Transverse colon (tissue), 4 donors: ENCODE data around the gene ZNF497. TPM values are rescaled to one million over a fixed set of nuclear protein-coding genes. Genes with fewer than 3 reads are reported as not detected.

ENCODE experiments used
- DNase-seq: peaks from one replicate; pipeline ENCODE4 v3.0.0-alpha.2; 2019
- H3K27ac ChIP-seq, 4 donors: fragments of 200-600 bp; sonication (generic); 2 replicates each; pipeline ENCODE4 v1.5.1; 2016 to 2018; ENCODE audit warnings: inconsistent platforms in 4 of 4
- H3K27me3 ChIP-seq: fragments of 200-600 bp; sonication (generic); 2 replicates; pipeline ENCODE4 v1.5.1; 2017; ENCODE audit warnings: inconsistent platforms
- H3K36me3 ChIP-seq, 4 donors: fragments of 200-600 bp; sonication (generic); 2 replicates each; pipeline ENCODE4 v1.5.1; 2017 to 2019; ENCODE audit warnings: inconsistent platforms in 4 of 4
- H3K4me1 ChIP-seq, 4 donors: fragments of 200-600 bp; sonication (generic); 2 replicates each; pipeline ENCODE4 v1.5.1; 2017 to 2020; ENCODE audit warnings: inconsistent platforms in 4 of 4
- H3K4me3 ChIP-seq, 4 donors: fragments of 200-600 bp; sonication (generic); 1 replicate in 1 of 4; 2 replicates in 3 of 4; pipeline versions ENCODE4 v1.5.1 to v1.6.1; 2017 to 2019; ENCODE audit warnings: inconsistent platforms in 4 of 4
- H3K9me3 ChIP-seq, 2 donors: fragments of 200-600 bp; sonication (generic); 2 replicates each; pipeline ENCODE4 v1.5.1; 2017 to 2019; ENCODE audit warnings: inconsistent platforms in 2 of 2
- EP300 ChIP-seq: sonication (generic); formaldehyde crosslinking; IDR thresholded peaks from one replicate; pipeline ENCODE4 v1.6.1; 2017; ENCODE audit warnings: antibody characterized with exemption, low read depth
- POLR2A ChIP-seq: fragments of 450-650 bp; IDR thresholded peaks from one replicate; pipeline ENCODE4 v1.6.1; 2016; ENCODE audit warnings: antibody characterized with exemption, mild to moderate bottlenecking, moderate library complexity
- POLR2AphosphoS5 ChIP-seq, 3 donors: sonication (generic); formaldehyde crosslinking; IDR thresholded peaks; one replicate each; pipeline ENCODE4 v1.6.1; 2016; ENCODE audit warnings: antibody characterized with exemption in 3 of 3
- WGBS, 2 donors: methylation state at CpG; one replicate each; pipeline ENCODE4 v1.1.5; 2018; ENCODE audit warnings: low coverage in 1 of 2; 5-methylcytosine and 5-hydroxymethylcytosine counted together
- in situ Hi-C, 4 donors: fragments of 200-750 bp; cut with MboI; loops; one replicate each; pipeline versions ENCODE4 v1.15.0 to v1.15.1; 2017; ENCODE audit warnings: low sequenced_read_pairs in 3 of 4, low pct_ligation_motif_present in 1 of 4, low pct_unique_long_range_greater_than_20kb in 1 of 4
- intact Hi-C: fragments of 100-400 bp; cut with DNase I; formaldehyde crosslinking; loops from one replicate; pipeline ENCODE4 v1.15.1; 2023; ENCODE audit warnings: low total_unique reads
- total RNA-seq, 4 donors: library from RNA; depleted of rRNA; stranded (reverse); fragments of >200 nt; gene quantifications; one replicate each; pipeline ENCODE4 v1.1.0, GENCODE V29; 2016
- TF ChIP-seq, protein P1 (sequence below), 5 experiments: fragments of 200-600 bp in 3 of 5; fragments of 450-650 bp in 2 of 5; sonication (generic) in 3 of 5; IDR thresholded peaks; 1 replicate in 2 of 5; 2 replicates in 3 of 5; pipeline ENCODE4 v1.5.1; 2016 to 2017; ENCODE audit warnings: antibody characterized with exemption in 5 of 5, inconsistent platforms in 3 of 5, mild to moderate bottlenecking in 2 of 5, moderate library complexity in 1 of 5

ZNF497 gene
- total RNA-seq, 4 donors from 2014 or later, result 1.3 to 19.3 (median 4.2) TPM

DNA sequence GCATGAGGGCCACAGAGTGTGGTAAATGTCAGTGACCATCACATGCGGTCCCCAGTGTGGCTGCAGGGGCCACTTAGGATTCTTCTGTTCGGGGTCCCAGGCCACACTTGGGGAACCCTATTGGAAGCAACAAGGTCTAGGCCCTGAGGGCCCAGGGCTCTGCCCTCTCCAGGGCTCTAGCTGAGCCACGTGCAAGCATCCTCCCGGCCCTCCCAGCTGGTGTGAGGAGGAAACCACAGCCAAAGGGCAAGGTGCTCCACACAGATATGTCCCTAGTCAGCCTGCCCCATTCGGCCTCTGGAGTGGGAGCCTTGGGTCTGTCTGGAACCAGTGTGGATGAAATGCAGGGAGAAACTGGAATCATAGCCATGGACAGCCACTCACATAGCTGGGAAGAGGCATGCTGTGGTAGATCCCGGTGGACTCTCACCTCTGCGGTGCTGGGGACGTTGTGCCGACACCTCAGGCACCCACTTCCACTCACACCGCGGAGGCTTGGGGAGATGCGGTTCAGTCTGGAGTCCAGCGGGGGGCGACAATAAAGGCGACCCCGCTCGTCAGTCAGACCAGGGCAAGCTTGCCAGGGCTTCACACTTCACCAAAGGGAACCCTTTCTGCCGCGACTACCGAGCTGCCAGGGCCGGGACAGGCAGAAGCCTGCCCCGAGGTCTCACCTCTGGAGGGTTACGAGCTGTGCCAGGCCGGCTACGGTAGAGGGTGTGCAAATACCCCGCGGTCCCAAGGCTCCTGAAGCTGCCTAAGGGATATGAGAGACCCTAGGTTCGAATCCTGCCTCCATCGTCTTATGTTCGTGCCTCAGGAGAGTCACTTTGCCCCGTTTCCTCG lies 4.3 kb upstream of the ZNF497 start:
- Histone ChIP-seq H3K4me1 (peaks cover 0 to 2% (median 1%) of the 10 kb centered on the region in 4 donors), H3K27me3 (no peaks in the 10 kb centered on the region), H3K36me3 (no peaks in the 10 kb centered on the region), H3K9me3 (no peaks in the 10 kb centered on the region), H3K4me3 (no peak overlapping the region), H3K27ac (no peak overlapping the region)
- intact Hi-C loops (no loop called here), in situ Hi-C loops (no loop called here)
- no peak for TF ChIP-seq EP300
- TF ChIP-seq POLR2AphosphoS5 (IDR thresholded peaks at IDR 0.05), result no peak
- TF ChIP-seq, protein P1, sequence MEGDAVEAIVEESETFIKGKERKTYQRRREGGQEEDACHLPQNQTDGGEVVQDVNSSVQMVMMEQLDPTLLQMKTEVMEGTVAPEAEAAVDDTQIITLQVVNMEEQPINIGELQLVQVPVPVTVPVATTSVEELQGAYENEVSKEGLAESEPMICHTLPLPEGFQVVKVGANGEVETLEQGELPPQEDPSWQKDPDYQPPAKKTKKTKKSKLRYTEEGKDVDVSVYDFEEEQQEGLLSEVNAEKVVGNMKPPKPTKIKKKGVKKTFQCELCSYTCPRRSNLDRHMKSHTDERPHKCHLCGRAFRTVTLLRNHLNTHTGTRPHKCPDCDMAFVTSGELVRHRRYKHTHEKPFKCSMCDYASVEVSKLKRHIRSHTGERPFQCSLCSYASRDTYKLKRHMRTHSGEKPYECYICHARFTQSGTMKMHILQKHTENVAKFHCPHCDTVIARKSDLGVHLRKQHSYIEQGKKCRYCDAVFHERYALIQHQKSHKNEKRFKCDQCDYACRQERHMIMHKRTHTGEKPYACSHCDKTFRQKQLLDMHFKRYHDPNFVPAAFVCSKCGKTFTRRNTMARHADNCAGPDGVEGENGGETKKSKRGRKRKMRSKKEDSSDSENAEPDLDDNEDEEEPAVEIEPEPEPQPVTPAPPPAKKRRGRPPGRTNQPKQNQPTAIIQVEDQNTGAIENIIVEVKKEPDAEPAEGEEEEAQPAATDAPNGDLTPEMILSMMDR (IDR thresholded peaks at IDR 0.05), result no peak
- no peak for TF ChIP-seq POLR2A
- WGBS, 2 donors, result 92 to 93% methylated on average over 3 to 32 of the region's 32 CpGs
- DNase-seq, result no peak

DNA sequence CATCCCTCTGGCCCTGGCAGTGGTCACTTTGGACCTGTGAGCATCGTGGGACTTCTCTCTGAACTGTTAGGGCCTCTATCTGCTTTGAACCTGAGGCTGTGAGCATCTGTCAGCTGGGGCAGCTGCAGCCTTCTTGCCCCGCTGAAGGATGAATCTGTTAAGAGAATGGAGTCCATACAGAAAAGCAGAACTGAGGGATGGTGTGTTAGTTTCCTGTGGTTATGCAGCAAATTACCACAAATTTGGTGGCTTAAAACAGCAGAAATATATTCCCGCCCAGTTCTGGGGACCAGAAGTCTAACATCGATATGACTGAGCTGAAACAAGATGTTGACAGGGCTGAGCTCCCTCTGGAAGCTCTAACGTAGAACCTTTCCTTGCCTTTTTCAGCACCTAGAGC lies 1.6 kb upstream of the ZNF497 start:
- in situ Hi-C loops, result no loop called here
- intact Hi-C loops, result no loop called here
- Histone ChIP-seq H3K27ac (no peak overlapping the region), H3K36me3 (no peaks in the 10 kb centered on the region), H3K9me3 (no peaks in the 10 kb centered on the region), H3K27me3 (no peaks in the 10 kb centered on the region), H3K4me3 (no peak overlapping the region), H3K4me1 (peaks cover 0 to 8% (median 6%) of the 10 kb centered on the region in 4 donors)
- TF ChIP-seq POLR2A (no peak), POLR2AphosphoS5 (IDR thresholded peaks at IDR 0.05) (no peak), EP300 (no peak)
- TF ChIP-seq, protein P1 (IDR thresholded peaks at IDR 0.05), result no peak
- WGBS, 2 donors, result 70 to 92% methylated on average over 2 to 5 of the region's 5 CpGs
- DNase-seq, result no peak

DNA sequence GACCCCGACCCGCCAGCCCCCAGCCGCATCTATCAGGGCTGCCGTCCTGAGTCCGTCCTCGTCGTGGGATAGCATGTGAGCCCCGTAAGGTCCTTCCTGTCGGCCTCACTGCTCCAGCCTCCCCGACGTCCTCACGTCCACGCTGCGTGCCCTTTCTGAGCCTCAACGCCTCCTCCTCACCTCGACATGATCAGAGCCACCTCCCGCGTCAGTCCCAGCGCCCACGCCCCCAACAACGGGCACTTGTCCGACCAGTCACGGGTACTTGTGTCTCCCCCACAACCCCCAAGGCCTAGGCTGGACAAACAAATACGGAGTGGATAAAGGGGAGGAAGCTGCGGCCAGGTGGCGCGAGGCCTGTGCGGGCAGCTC lies 665 bp downstream of the ZNF497 start:
- intact Hi-C loops (loop anchor here (1.0 kb wide), 1 partner anchor 35 kb away; no protein-coding TSS in a partner anchor), in situ Hi-C loops (no loop called here)
- Histone ChIP-seq H3K4me3 (peak overlapping the region; percentile 63 to 86 (median 68)), H3K27me3 (peaks cover under 1% of the 10 kb centered on the region), H3K36me3 (no peaks in the 10 kb centered on the region), H3K4me1 (peaks cover 0 to 10% (median 8%) of the 10 kb centered on the region in 4 donors), H3K9me3 (no peaks in the 10 kb centered on the region), H3K27ac (peak overlapping the region; percentile 91 to 96 (median 96))
- peak; percentile 57 for DNase-seq
- TF ChIP-seq POLR2AphosphoS5 (IDR thresholded peaks at IDR 0.05) (no peak), EP300 (no peak), POLR2A (no peak)
- TF ChIP-seq, protein P1 (IDR thresholded peaks at IDR 0.05), result no peak
- 14 to 30% methylated on average over 2 to 28 of the region's 28 CpGs for WGBS, 2 donors

DNA sequence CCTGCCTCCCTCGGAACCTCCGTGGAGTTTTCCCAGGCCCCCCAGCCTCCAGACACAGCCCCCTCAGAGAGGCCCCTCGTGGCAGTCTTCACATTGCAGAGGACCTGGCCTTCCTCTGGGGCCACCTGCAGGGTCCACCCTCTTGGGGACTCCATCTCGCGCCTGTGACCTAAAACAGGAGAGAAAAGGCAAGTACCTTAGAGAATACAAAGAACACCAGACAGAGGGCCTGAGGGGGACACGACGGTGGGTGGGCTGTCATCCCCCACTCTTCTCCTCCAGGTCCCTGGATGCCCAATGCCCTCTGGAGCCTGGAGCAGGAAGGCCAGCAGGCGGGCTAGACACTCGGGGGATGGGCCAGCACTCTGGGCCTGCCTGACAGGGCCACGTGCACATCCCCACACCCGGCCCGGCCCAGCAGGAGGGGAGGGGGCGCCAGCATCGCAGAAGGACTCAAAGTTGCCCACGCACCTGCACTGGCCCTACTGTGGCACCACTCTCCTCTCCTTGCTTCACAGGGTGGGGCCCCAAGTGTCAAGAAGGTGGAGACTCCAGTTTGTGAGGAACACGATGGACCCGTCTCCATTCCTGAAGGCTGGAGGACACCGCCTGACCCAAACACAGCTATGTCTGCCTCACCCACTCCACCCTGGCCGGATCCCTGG lies 4.9 kb downstream of the ZNF497 start:
- Histone ChIP-seq H3K4me3 (no peak overlapping the region), H3K4me1 (peaks cover 0 to 15% (median 14%) of the 10 kb centered on the region in 4 donors), H3K27me3 (peaks cover 10% of the 10 kb centered on the region), H3K9me3 (no peaks in the 10 kb centered on the region), H3K27ac (no peak overlapping the region), H3K36me3 (no peaks in the 10 kb centered on the region)
- 76% methylated on average over 17 of the region's 19 CpGs; no CpG with 5 or more reads in 1 of the 2 donors for WGBS, 2 donors
- TF ChIP-seq, protein P1 (IDR thresholded peaks at IDR 0.05), result no peak
- TF ChIP-seq POLR2A (no peak), POLR2AphosphoS5 (IDR thresholded peaks at IDR 0.05) (no peak), EP300 (no peak)
- no peak for DNase-seq
- intact Hi-C loops, result no loop called here
- in situ Hi-C loops, result no loop called here
